PC-3 (cell line): ENCODE results near the gene MYO1A.

ENCODE experiments used
- EZH2 ChIP-seq: fragments of 300-600 bp; sonication (generic); IDR thresholded peaks from one replicate; pipeline ENCODE4 v1.6.1; 2017; ENCODE audit warnings: antibody characterized with exemption, mild to moderate bottlenecking, low read length; ENCODE audit not compliant: unreplicated experiment
- TF ChIP-seq, protein P1 (sequence below): fragments of 300-600 bp; sonication (generic); conservative IDR thresholded peaks from 2 replicates; pipeline ENCODE4 v1.5.1; 2017; ENCODE audit warnings: antibody characterized with exemption, low read depth, mild to moderate bottlenecking, low read length

DNA sequence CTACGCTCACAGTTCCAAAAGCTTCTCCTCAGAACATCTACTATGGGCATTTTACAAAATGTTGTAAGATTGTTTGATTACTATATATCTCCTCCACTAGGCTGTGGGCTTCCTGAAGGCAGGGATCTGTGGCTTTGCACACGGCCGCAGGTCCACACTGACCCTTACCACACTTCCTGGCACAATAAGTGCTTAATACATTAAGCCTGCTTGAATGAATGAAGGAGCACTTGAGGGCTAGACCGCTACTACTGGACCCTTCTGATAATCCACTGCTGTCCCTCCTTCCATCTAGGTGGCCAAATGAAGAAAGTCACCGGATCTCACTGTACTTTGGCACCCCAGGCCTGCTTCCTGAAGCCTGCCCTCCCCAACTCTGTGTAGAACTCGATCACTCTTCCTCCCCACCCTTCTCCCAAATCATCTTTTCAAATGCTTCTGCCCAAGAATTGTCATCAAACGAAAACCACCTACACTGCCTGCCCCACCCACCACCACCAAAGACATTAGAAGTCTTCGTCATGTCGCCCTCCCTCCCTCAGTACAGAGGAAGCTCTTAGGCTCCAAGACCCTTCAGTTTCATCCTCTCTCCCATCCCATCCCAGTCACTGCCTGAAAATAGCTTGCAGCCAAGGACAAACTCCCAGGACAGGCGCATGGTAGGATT is 43.0 kb downstream of the MYO1A start:
- TF ChIP-seq, protein P1, sequence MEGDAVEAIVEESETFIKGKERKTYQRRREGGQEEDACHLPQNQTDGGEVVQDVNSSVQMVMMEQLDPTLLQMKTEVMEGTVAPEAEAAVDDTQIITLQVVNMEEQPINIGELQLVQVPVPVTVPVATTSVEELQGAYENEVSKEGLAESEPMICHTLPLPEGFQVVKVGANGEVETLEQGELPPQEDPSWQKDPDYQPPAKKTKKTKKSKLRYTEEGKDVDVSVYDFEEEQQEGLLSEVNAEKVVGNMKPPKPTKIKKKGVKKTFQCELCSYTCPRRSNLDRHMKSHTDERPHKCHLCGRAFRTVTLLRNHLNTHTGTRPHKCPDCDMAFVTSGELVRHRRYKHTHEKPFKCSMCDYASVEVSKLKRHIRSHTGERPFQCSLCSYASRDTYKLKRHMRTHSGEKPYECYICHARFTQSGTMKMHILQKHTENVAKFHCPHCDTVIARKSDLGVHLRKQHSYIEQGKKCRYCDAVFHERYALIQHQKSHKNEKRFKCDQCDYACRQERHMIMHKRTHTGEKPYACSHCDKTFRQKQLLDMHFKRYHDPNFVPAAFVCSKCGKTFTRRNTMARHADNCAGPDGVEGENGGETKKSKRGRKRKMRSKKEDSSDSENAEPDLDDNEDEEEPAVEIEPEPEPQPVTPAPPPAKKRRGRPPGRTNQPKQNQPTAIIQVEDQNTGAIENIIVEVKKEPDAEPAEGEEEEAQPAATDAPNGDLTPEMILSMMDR, result no peak
- no peak for TF ChIP-seq EZH2
